RWPE1 (cell line): ENCODE results near the gene TIMM10.
A peak's percentile ranks its signal among the peaks of the same experiment; 100 is the strongest.

Source experiments
- CTCF ChIA-PET: fragments of 350-600 bp; sonication (Branson Sonifier 250); formaldehyde crosslinking; extraction: SDS; loops from one replicate; lab custom pipeline; 2021; lab: Yijun Ruan, JAX
- POLR2A ChIA-PET: fragments of 400-600 bp; formaldehyde crosslinking; extraction: SDS; loops from one replicate; lab custom pipeline; 2020; ENCODE audit warnings: antibody characterized with exemption; ENCODE audit not compliant: low non-redundant PET; lab: Yijun Ruan, JAX
- DNase-seq: peaks from one replicate; pipeline ENCODE4 v3.0.0; 2012; ENCODE audit warnings: low spot score
- H3K27ac ChIP-seq: fragments of 450-650 bp; 2 replicates; pipeline ENCODE4 v1.5.1; 2017
- CTCF ChIP-seq: fragments of 450-650 bp; conservative IDR thresholded peaks from 2 replicates; pipeline ENCODE4 v1.5.1; 2017; ENCODE audit warnings: low read depth, mild to moderate bottlenecking

TIMM10 gene

DNA sequence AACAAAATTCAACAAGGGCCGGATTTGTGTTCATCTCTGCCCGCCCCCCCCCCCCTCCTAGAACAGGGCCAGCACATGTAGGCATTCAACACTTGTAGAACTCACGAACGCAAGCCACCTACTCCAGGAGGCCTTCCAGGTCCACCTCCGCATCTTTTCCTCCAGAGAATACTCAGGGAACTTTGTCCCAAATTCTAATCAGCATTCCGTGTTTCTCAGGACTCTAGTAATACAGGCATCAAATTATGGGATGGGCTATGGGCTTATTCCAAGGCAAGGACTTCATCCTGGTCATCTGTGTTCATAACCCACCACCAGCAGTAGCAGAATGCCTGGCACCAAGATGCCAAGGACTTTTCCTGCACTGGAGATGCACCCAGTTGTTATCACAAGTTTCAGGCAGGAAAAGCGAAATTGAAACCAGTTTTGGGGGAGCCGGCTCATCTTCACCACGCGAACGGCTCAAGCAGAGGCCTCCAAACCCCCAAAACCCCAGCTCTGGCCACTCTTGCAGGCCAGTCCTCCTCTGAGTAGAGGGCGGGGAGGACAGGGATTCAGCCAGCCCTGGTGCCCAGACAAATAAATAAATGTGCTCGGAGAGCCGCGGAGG is 36.5 kb upstream of the TIMM10 start:
- no peak for TF ChIP-seq CTCF
- ChIA-PET POLR2A (no interaction called here), CTCF (interaction anchor here (0.6 to 3.8 kb wide), 7 partner anchors 13 to 221 kb away, joined by 3 to 72 read pairs (median 5); no protein-coding TSS in a partner anchor)
- H3K27ac ChIP-seq, result peak overlapping the region; percentile 85
- peak; percentile 34 for DNase-seq

- H3K27ac ChIP-seq, result peak overlapping the region; percentile 85
- peak; percentile 33 for DNase-seq
- ChIA-PET POLR2A (no interaction called here), CTCF (interaction anchor here (0.6 to 3.8 kb wide), 3 partner anchors 73 to 108 kb away, joined by 3 to 72 read pairs (median 5); no protein-coding TSS in a partner anchor)
- no peak for TF ChIP-seq CTCF
Measured at GRCh38 chr11:57566005-57566904, 35.7 kb upstream of the TIMM10 start.

DNA sequence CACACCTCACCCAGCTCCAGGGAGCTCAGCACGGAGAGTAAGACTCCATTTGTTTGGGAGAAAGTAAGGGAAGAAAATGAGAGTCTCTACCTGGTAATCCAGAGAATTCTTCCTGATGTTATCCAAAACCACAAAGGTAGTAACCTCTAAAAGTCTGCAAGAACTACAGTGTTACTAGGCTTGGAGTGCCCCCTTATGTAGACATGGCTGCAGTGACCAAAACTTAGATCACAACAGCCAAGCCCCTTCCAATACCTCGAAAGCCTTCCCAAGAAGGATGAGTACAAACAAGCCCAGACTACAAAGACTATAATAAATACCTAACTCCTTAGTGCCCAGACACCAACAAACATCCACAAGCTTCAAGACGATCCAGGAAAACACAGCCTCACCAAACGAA is 32.0 kb upstream of the TIMM10 start:
- CTCF ChIA-PET, result no interaction called here

DNA sequence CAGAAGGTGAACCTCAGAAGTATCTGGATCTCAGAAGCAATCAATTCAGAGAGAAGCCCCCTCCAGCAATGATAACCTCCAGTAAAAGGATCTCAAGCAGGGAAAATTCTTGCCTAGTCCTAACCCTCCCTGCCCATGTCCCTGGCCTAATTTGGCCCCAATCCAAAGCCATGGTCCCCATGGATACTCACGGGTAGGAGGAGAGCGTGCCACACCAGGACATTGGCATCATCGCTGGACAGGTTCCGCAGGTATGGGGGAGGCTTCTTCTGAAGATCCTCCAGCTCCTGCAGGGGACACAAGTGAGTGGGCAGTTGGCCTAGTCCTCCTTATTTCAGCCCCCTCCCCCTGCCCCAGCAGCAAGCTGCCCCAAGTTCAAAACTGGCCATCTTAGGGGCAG is 29.6 kb upstream of the TIMM10 start:
- ChIA-PET CTCF (interaction anchor here (0.8 kb wide), 1 partner anchor 81 kb away, joined by 3 read pairs; no protein-coding TSS in a partner anchor), POLR2A (interaction anchor here (0.7 kb wide), 1 partner anchor 778 kb away, joined by 6 read pairs; no protein-coding TSS in a partner anchor)
- DNase-seq, result no peak
- no peak overlapping the region for H3K27ac ChIP-seq
- no peak for TF ChIP-seq CTCF

More for the DNA sequence above, 32.0 kb upstream of the TIMM10 start:
- POLR2A ChIA-PET, result no interaction called here
- DNase-seq, result no peak
- no peak for TF ChIP-seq CTCF
- no peak overlapping the region for H3K27ac ChIP-seq

- ChIA-PET CTCF (interaction anchor here (1.6 kb wide), 1 partner anchor 12 kb away, joined by 3 read pairs; the partner anchor contains the start of gene UBE2L6), POLR2A (no interaction called here)
- DNase-seq, result no peak
- TF ChIP-seq CTCF, result no peak
- no peak overlapping the region for H3K27ac ChIP-seq
Measured at GRCh38 chr11:57556041-57556440, 25.5 kb upstream of the TIMM10 start.

DNA sequence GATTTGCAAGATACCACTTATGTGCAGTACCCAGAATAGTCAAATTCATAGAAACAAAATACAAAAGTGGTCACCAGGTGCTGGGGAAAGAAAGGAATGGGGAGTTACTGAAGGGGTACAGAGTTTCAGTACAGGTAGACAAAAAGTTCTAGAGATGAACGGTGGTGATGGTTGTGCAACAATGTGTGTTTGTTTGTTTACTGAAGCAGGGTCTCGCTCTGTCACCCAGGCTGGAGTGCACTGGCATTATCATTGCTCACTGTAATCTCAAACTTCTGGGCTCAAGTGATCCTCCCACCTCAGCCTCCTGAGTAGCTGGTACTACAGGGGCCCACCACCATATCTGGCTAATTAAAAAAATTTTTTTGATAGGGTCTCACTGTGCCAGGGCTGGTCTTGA is 24.8 kb upstream of the TIMM10 start:
- DNase-seq, result no peak
- ChIA-PET CTCF (interaction anchor here (1.6 kb wide), 1 partner anchor 12 kb away, joined by 3 read pairs; the partner anchor contains the start of gene UBE2L6), POLR2A (no interaction called here)
- no peak for TF ChIP-seq CTCF
- H3K27ac ChIP-seq, result no peak overlapping the region
